Stomach (tissue), 9 donors: Measurements from ENCODE around the gene ARHGAP28. TPM values are rescaled to one million over a fixed set of nuclear protein-coding genes. Genes with fewer than 3 reads are reported as not detected.

Experiments
- DNase-seq, 2 donors: peaks; one replicate each; pipeline versions ENCODE4 v3.0.0 to v3.0.0-alpha.2; 2013 to 2019
- H3K27ac ChIP-seq, 5 donors: fragments of 200-600 bp in 4 of 5; sonication (generic) in 4 of 5; one replicate each; pipeline ENCODE4 v1.5.1; 2013 to 2019; ENCODE audit warnings: mild to moderate bottlenecking in 1 of 5, moderate library complexity in 1 of 5
- H3K27me3 ChIP-seq, 3 donors: fragments of 200-600 bp; sonication (generic); one replicate each; pipeline ENCODE4 v1.5.1; 2017 to 2019; ENCODE audit warnings: mixed run types in 1 of 3
- H3K36me3 ChIP-seq, 4 donors: fragments of 200-600 bp; sonication (generic); 1 replicate in 3 of 4; 2 replicates in 1 of 4; pipeline ENCODE4 v1.5.1; 2016 to 2019
- H3K4me1 ChIP-seq, 4 donors: fragments of 200-600 bp; sonication (generic); one replicate each; pipeline ENCODE4 v1.5.1; 2016 to 2019
- H3K4me3 ChIP-seq, 4 donors: fragments of 200-600 bp; sonication (generic) in 3 of 4; one replicate each; pipeline ENCODE4 v1.5.1; 2016 to 2019; ENCODE audit warnings: mild to moderate bottlenecking in 1 of 4
- H3K9me3 ChIP-seq, 4 donors: fragments of 200-600 bp; sonication (generic); one replicate each; pipeline ENCODE4 v1.5.1; 2016 to 2019
- EP300 ChIP-seq: sonication (generic); formaldehyde crosslinking; IDR thresholded peaks from one replicate; pipeline ENCODE4 v1.6.1; 2017; ENCODE audit warnings: antibody characterized with exemption
- POLR2A ChIP-seq, 4 donors: fragments of 450-650 bp; IDR thresholded peaks; one replicate each; pipeline ENCODE4 v1.6.1; 2016; ENCODE audit warnings: antibody characterized with exemption in 4 of 4, control low read depth in 2 of 4, mild to moderate bottlenecking in 1 of 4, moderate library complexity in 1 of 4
- POLR2AphosphoS5 ChIP-seq, 3 donors: sonication (generic); formaldehyde crosslinking; IDR thresholded peaks; one replicate each; pipeline ENCODE4 v1.6.1; 2016; ENCODE audit warnings: antibody characterized with exemption in 3 of 3
- WGBS, 5 donors: extraction: QIAGEN DNeasy Blood & Tissue Kit in 3 of 5; methylation state at CpG; one replicate each; pipeline versions ENCODE4 v1.1.5 to v1.1.7; 2013 to 2018; 5-methylcytosine and 5-hydroxymethylcytosine counted together
- intact Hi-C: fragments of 100-400 bp; cut with DNase I; formaldehyde crosslinking; loops from one replicate; pipeline ENCODE4 v1.15.1; 2023; ENCODE audit warnings: low total_unique reads
- polyA plus RNA-seq, 3 donors: library from polyadenylated mRNA; stranded (reverse); fragments of 200-250 nt; gene quantifications; one replicate each; pipeline ENCODE4 v1.2.3, GENCODE V29; 2013
- small RNA-seq, 4 donors: library from RNA; depleted of rRNA; stranded (forward); fragments of <200 nt; gene quantifications; one replicate each; pipeline ENCODE3, GENCODE V24; 2016
- total RNA-seq, 5 donors: library from RNA; depleted of rRNA; stranded (reverse); fragments of >200 nt; gene quantifications; one replicate each; pipeline versions ENCODE4 v1.1.0 to v1.2.3, GENCODE V29; 2014 to 2016
- TF ChIP-seq, protein P1 (sequence below), 7 experiments: fragments of 450-650 bp in 4 of 7; fragments of 200-600 bp in 3 of 7; sonication (generic) in 3 of 7; IDR thresholded peaks; one replicate each; pipeline ENCODE4 v1.5.1; 2016 to 2019; ENCODE audit warnings: antibody characterized with exemption in 7 of 7, control low read depth in 2 of 7, mild to moderate bottlenecking in 1 of 7
- donor health status: healthy with polysubstance abuse.
- donor health status: Bipolar disorder and iron deficiency.
- donor health status: healthy.

ARHGAP28 gene
- total and polyA plus RNA-seq, 8 donors: 0.73 to 33.8 (median 3.6) TPM

DNA sequence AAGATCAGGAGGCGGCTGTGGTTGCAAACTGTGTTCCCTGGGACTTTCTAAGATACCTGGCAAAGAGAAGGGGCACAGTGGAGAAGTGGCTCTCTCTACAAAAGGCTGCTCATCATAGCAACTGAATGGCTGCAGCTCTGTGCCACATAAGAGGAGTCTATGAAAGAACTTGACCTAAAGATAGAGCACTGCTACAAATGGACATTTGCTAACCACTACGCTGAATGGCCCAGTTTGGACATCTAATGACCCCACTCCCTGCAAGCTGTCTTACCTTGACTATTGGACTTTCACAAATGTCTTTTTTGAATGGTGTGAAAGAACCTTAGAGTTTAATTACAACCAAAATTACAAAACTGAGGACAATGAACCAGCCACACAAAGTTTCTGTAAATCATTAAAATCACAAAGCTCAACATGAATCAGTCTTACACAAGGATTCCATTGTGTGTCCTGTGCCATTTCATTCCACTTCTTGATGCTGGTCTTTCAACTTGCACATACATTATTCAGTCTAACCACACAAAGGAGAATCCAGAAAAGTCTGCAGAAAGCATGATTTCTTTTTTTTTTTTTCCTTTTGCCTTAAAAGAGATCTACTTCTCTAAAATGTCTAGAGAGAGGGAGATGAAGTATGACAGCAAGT is 234.1 kb downstream of the ARHGAP28 start:
- no peaks in the 10 kb centered on the region for H3K27me3 ChIP-seq
- intact Hi-C loops: no loop called here
- no peaks in the 10 kb centered on the region for H3K4me1 ChIP-seq
- DNase-seq: no peak
- TF ChIP-seq POLR2A (IDR thresholded peaks at IDR 0.05) (no peak), POLR2AphosphoS5 (IDR thresholded peaks at IDR 0.05) (no peak), EP300 (no peak)
- TF ChIP-seq, protein P1, sequence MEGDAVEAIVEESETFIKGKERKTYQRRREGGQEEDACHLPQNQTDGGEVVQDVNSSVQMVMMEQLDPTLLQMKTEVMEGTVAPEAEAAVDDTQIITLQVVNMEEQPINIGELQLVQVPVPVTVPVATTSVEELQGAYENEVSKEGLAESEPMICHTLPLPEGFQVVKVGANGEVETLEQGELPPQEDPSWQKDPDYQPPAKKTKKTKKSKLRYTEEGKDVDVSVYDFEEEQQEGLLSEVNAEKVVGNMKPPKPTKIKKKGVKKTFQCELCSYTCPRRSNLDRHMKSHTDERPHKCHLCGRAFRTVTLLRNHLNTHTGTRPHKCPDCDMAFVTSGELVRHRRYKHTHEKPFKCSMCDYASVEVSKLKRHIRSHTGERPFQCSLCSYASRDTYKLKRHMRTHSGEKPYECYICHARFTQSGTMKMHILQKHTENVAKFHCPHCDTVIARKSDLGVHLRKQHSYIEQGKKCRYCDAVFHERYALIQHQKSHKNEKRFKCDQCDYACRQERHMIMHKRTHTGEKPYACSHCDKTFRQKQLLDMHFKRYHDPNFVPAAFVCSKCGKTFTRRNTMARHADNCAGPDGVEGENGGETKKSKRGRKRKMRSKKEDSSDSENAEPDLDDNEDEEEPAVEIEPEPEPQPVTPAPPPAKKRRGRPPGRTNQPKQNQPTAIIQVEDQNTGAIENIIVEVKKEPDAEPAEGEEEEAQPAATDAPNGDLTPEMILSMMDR (IDR thresholded peaks at IDR 0.05): no peak
- no peak overlapping the region for H3K4me3 ChIP-seq
- H3K9me3 ChIP-seq: peaks cover 0 to 3% (median 0%) of the 10 kb centered on the region in 4 donors
- WGBS, 5 donors: 91 to 100% (median 96%) methylated on average over 2 of the region's 2 CpGs
- H3K36me3 ChIP-seq: no peaks in the 10 kb centered on the region
- H3K27ac ChIP-seq: no peak overlapping the region

Small RNA genes within 50 kb of the gene (small RNA-seq; reads per million reads assigned to genes)
- 0 reads per million in 4 donors for gene RNU6-916P
